ENCODE measurements around the gene WNT9A. TPM values are rescaled to one million over a fixed set of nuclear protein-coding genes. Genes with fewer than 3 reads are reported as not detected.

The WNT9A gene
- total RNA-seq, 1 experiment from 2014 or later: 1.5 TPM

GRCh38 chr1:227924833-227925574 is 22.7 kb downstream of the WNT9A start (continued):
- no peak for TF ChIP-seq RELA (CRISPR knock-in tag; IDR thresholded peaks at IDR 0.05; ENCODE audit: borderline replicate concordance)
- TF ChIP-seq TEAD4 (CRISPR knock-in tag; IDR thresholded peaks at IDR 0.05): no peak
- no peak for TF ChIP-seq SP1 (CRISPR knock-in tag; conservative IDR thresholded peaks at IDR 0.05)
- TF ChIP-seq CTCF (IDR thresholded peaks at IDR 0.05): no peak
- TF ChIP-seq PREB (CRISPR knock-in tag; IDR thresholded peaks at IDR 0.05; ENCODE audit: borderline replicate concordance): no peak

- no peak for TF ChIP-seq TCF7 (CRISPR knock-in tag; IDR thresholded peaks at IDR 0.05; ENCODE audit: low read depth)
- TF ChIP-seq E2F4 (CRISPR knock-in tag; IDR thresholded peaks at IDR 0.05; ENCODE audit: borderline replicate concordance, low read depth): no peak
- no peak for TF ChIP-seq NR1H2 (CRISPR knock-in tag; IDR thresholded peaks at IDR 0.05)
- TF ChIP-seq NR3C1 (CRISPR knock-in tag; conservative IDR thresholded peaks at IDR 0.05; ENCODE audit: low read depth): no peak
- ATAC-seq (no peak), DNase-seq (ENCODE audit: low spot score) (no peak)
- H3K27me3 Mint-ChIP-seq (ENCODE audit: low read depth): no peaks in the 10 kb centered on the region
- H3K36me3 Mint-ChIP-seq: no peaks in the 10 kb centered on the region
- H3K27ac Mint-ChIP-seq: no peak overlapping the region
- CTCF ChIA-PET: no interaction called here
- H3K9me3 Mint-ChIP-seq: no peaks in the 10 kb centered on the region
- H3K4me3 Mint-ChIP-seq: no peak overlapping the region
- POLR2A ChIA-PET: no interaction called here
- peaks cover 4% of the 10 kb centered on the region for H3K4me1 Mint-ChIP-seq
Measured at GRCh38 chr1:227924168-227924832, 23.4 kb downstream of the WNT9A start.

GRCh38 chr1:227923353-227924167 is 24.2 kb downstream of the WNT9A start:
- ATAC-seq (no peak), DNase-seq (ENCODE audit: low spot score) (no peak)
- Mint-ChIP-seq H3K27ac (no peak overlapping the region), H3K27me3 (ENCODE audit: low read depth) (no peaks in the 10 kb centered on the region), H3K36me3 (no peaks in the 10 kb centered on the region), H3K4me3 (no peak overlapping the region), H3K4me1 (peaks cover 7% of the 10 kb centered on the region), H3K9me3 (no peaks in the 10 kb centered on the region)
- CTCF ChIA-PET: interaction anchor here (2.2 kb wide), 1 partner anchor 30 kb away, joined by 8 read pairs; no protein-coding TSS in a partner anchor
- POLR2A ChIA-PET: no interaction called here
- TF ChIP-seq SOX15 (CRISPR knock-in tag; IDR thresholded peaks at IDR 0.05): no peak
- TF ChIP-seq ZNF281 (CRISPR knock-in tag; IDR thresholded peaks at IDR 0.05): no peak
- TF ChIP-seq FOXK1 (CRISPR knock-in tag; IDR thresholded peaks at IDR 0.05): no peak
- no peak for TF ChIP-seq AFF4 (CRISPR knock-in tag; IDR thresholded peaks at IDR 0.05; ENCODE audit: borderline replicate concordance)
- TF ChIP-seq ATF1 (CRISPR knock-in tag; IDR thresholded peaks at IDR 0.05): no peak
- no peak for TF ChIP-seq ZNF512 (CRISPR knock-in tag; IDR thresholded peaks at IDR 0.05; ENCODE audit: borderline replicate concordance)
- TF ChIP-seq CREM (CRISPR knock-in tag; IDR thresholded peaks at IDR 0.05): no peak
- no peak for TF ChIP-seq NFYB (CRISPR knock-in tag; conservative IDR thresholded peaks at IDR 0.05; ENCODE audit: low read depth)
